ENCODE results near the gene PPP2R2C. TPM values are rescaled to one million over a fixed set of nuclear protein-coding genes. Genes with fewer than 3 reads are reported as not detected.

PPP2R2C gene
- total RNA-seq, 3 donors from 2014 or later = 0.31 to 2.9 (median 0.41) TPM

- TF ChIP-seq CTCF (IDR thresholded peaks at IDR 0.05) = no peak
- no peaks in the 10 kb centered on the region for H3K36me3 ChIP-seq (ENCODE audit: low read depth)
- DNase-seq (peak in 1 of 3 donors; percentile 4), ATAC-seq (no peak)
- H3K9me3 ChIP-seq = no peaks in the 10 kb centered on the region
- H3K4me3 ChIP-seq = no peak overlapping the region
- H3K4me1 ChIP-seq (ENCODE audit: low read depth) = no peaks in the 10 kb centered on the region
- intact Hi-C loops (cut with DNase I, micrococcal nuclease) = no loop called here
Observed at GRCh38 chr4:6385288-6385687, 87.1 kb downstream of the PPP2R2C start.

GRCh38 chr4:6384541-6384940 lies 87.9 kb downstream of the PPP2R2C start:
- Histone ChIP-seq H3K9me3 (no peaks in the 10 kb centered on the region), H3K36me3 (ENCODE audit: low read depth) (no peaks in the 10 kb centered on the region), H3K4me3 (no peak overlapping the region), H3K4me1 (ENCODE audit: low read depth) (no peaks in the 10 kb centered on the region)
- TF ChIP-seq CTCF (IDR thresholded peaks at IDR 0.05) = no peak
- intact Hi-C loops (cut with DNase I, micrococcal nuclease) = no loop called here
- ATAC-seq = no peak
- DNase-seq = no peak

GRCh38 chr4:6383929-6384328 lies 88.5 kb downstream of the PPP2R2C start:
- Histone ChIP-seq H3K9me3 (no peaks in the 10 kb centered on the region), H3K4me1 (ENCODE audit: low read depth) (no peaks in the 10 kb centered on the region), H3K36me3 (ENCODE audit: low read depth) (no peaks in the 10 kb centered on the region), H3K4me3 (no peak overlapping the region)
- TF ChIP-seq CTCF (IDR thresholded peaks at IDR 0.05) = no peak
- intact Hi-C loops (cut with DNase I, micrococcal nuclease) = no loop called here
- DNase-seq = peak in 1 of 3 donors; percentile 25
- ATAC-seq = no peak

GRCh38 chr4:6383009-6383404 lies 89.4 kb downstream of the PPP2R2C start:
- DNase-seq (peak in 1 of 3 donors; percentile 43), ATAC-seq (no peak)
- intact Hi-C loops (cut with DNase I, micrococcal nuclease) = no loop called here
- Histone ChIP-seq H3K9me3 (no peaks in the 10 kb centered on the region), H3K36me3 (ENCODE audit: low read depth) (no peaks in the 10 kb centered on the region), H3K4me1 (ENCODE audit: low read depth) (no peaks in the 10 kb centered on the region), H3K4me3 (no peak overlapping the region)
- no peak for TF ChIP-seq CTCF (IDR thresholded peaks at IDR 0.05)

GRCh38 chr4:6381571-6382123 lies 90.8 kb downstream of the PPP2R2C start:
- TF ChIP-seq CTCF (IDR thresholded peaks at IDR 0.05) = no peak
- Histone ChIP-seq H3K36me3 (ENCODE audit: low read depth) (no peaks in the 10 kb centered on the region), H3K4me3 (no peak overlapping the region), H3K4me1 (ENCODE audit: low read depth) (no peaks in the 10 kb centered on the region), H3K9me3 (no peaks in the 10 kb centered on the region)
- intact Hi-C loops (cut with DNase I, micrococcal nuclease) = no loop called here
- DNase-seq = peak in 1 of 3 donors; percentile 6
- no peak for ATAC-seq
